Keratinocyte (primary cell): Measurements from ENCODE around the gene TTC31. TPM values are rescaled to one million over a fixed set of nuclear protein-coding genes. Genes with fewer than 3 reads are reported as not detected.

Source experiments
- DNase-seq: peaks from one replicate; pipeline ENCODE4 v3.0.0-alpha.2; 2011; ENCODE audit warnings: low read depth, missing footprints, low spot score
- FAIRE-seq: peaks from 2 replicates; lab custom pipeline; 2011; peaks lifted over from hg19 to GRCh38; lab: Jason Lieb, UNC
- H2AFZ ChIP-seq: 2 replicates; pipeline ENCODE4 v1.6.0; 2012; ENCODE audit warnings: low read length, control low read depth, inconsistent platforms; ENCODE audit not compliant: control insufficient read depth
- H3K27ac ChIP-seq: 2 replicates; pipeline ENCODE4 v1.5.1; 2011; ENCODE audit warnings: low read length; ENCODE audit not compliant: control insufficient read depth, insufficient read depth
- H3K27me3 ChIP-seq: 3 replicates; pipeline ENCODE4 v1.6.0; 2011; ENCODE audit warnings: low read length; ENCODE audit not compliant: control insufficient read depth, insufficient read depth; ENCODE audit errors: extremely low read depth
- H3K36me3 ChIP-seq, 2 experiments: 2 replicates in 1 of 2; 3 replicates in 1 of 2; pipeline ENCODE4 v1.5.1; 2011; ENCODE audit warnings: low read length in 2 of 2, mild to moderate bottlenecking in 1 of 2; ENCODE audit not compliant: control insufficient read depth in 2 of 2, insufficient read depth in 2 of 2; ENCODE audit errors: extremely low read depth in 1 of 2
- H3K4me1 ChIP-seq: 3 replicates; pipeline ENCODE4 v1.5.1; 2011; ENCODE audit warnings: low read length; ENCODE audit not compliant: control insufficient read depth, insufficient read depth; ENCODE audit errors: extremely low read depth
- H3K4me2 ChIP-seq: 3 replicates; pipeline ENCODE4 v1.6.0; 2011; ENCODE audit warnings: low read depth, low read length; ENCODE audit not compliant: control insufficient read depth, insufficient read depth; ENCODE audit errors: extremely low read depth
- H3K4me3 ChIP-seq, 3 experiments: fragments of 200-600 bp in 1 of 3; sonication (generic) in 1 of 3; 2 replicates in 2 of 3; 3 replicates in 1 of 3; pipeline ENCODE4 v1.5.1; 2011 to 2016; ENCODE audit warnings: low read length in 3 of 3, mild to moderate bottlenecking in 3 of 3, control low read depth in 2 of 3, inconsistent platforms in 1 of 3, low read depth in 1 of 3, mixed read lengths in 1 of 3, mixed run types in 1 of 3, moderate library complexity in 1 of 3; ENCODE audit not compliant: control insufficient read depth in 2 of 3, insufficient read depth in 2 of 3; ENCODE audit errors: extremely low read depth in 1 of 3
- H3K79me2 ChIP-seq: 2 replicates; pipeline ENCODE4 v1.6.0; 2012; ENCODE audit warnings: low read length; ENCODE audit not compliant: control insufficient read depth, insufficient read depth
- H3K9ac ChIP-seq: 3 replicates; pipeline ENCODE4 v1.6.0; 2011; ENCODE audit warnings: low read length; ENCODE audit not compliant: control insufficient read depth, insufficient read depth; ENCODE audit errors: extremely low read depth
- H3K9me1 ChIP-seq: 3 replicates; pipeline ENCODE4 v1.6.0; 2011; ENCODE audit warnings: low read length; ENCODE audit not compliant: control insufficient read depth, insufficient read depth; ENCODE audit errors: extremely low read depth
- H3K9me3 ChIP-seq: 2 replicates; pipeline ENCODE4 v1.5.1; 2012; ENCODE audit warnings: low read depth, low read length; ENCODE audit not compliant: control insufficient read depth
- H4K20me1 ChIP-seq: 3 replicates; pipeline ENCODE4 v1.6.0; 2011; ENCODE audit warnings: low read length; ENCODE audit not compliant: control insufficient read depth, insufficient read depth; ENCODE audit errors: extremely low read depth
- EZH2 ChIP-seq: IDR thresholded peaks from one replicate; pipeline ENCODE4 v1.6.1; 2012; ENCODE audit warnings: inconsistent platforms, mild to moderate bottlenecking, low read length, moderate library complexity
- dilution Hi-C: fragments of 300-500 bp; cut with MboI; formaldehyde crosslinking; loops from one replicate; pipeline ENCODE4 v1.7.0; 2020; ENCODE audit warnings: low sequenced_read_pairs; ENCODE audit not compliant: extremely low pct_ligation_motif_present
- polyA plus RNA-seq, 5 experiments: library from polyadenylated mRNA; depleted of rRNA in 3 of 5; stranded (reverse) in 3 of 5; stranded (forward) in 1 of 5; unstranded in 1 of 5; fragments of >200 nt; gene quantifications; 1 replicate in 1 of 5; 2 replicates in 3 of 5; 3 replicates in 1 of 5; pipeline versions ENCODE4 v1.2.1 to v1.2.3, GENCODE V29; 2011 to 2012; ENCODE audit warnings: missing spikeins in 2 of 5, low read depth in 1 of 5, low replicate concordance in 1 of 5
- TF ChIP-seq, protein P1 (sequence below), 3 experiments: IDR thresholded peaks in 1 of 3; conservative IDR thresholded peaks in 1 of 3; optimal IDR thresholded peaks in 1 of 3; 2 replicates in 2 of 3; 3 replicates in 1 of 3; pipeline versions ENCODE3 to v1.5.1; 2011; ENCODE audit warnings: low read length in 3 of 3, mild to moderate bottlenecking in 3 of 3, moderate library complexity in 2 of 3, control low read depth in 1 of 3, inconsistent platforms in 1 of 3; ENCODE audit not compliant: insufficient read depth in 2 of 3; ENCODE audit errors: extremely low read depth in 1 of 3

The TTC31 gene
- polyA plus RNA-seq, 1 donor (not counting 4 experiments of a cell fraction or from before 2014, with no cell fraction given): 16.8 TPM

DNA sequence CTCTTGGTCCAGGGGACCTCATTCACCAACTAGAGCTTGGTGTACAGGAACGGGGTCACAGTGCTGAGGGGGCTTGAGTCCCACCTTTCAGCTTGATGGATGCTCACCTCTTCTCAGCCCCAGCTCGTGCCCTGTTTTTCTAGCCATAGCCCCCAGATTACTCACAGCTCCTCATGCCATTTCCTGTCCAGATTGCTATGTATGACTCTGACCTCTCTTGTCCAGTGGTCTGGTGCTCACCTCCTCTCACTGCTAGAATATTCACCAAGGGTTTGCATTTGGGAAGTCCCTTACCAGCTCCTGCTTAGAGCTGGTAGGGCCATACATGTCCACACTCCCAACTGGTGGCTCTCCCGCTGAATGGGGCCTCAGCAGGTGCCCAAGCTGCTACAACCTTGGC, 10.7 kb downstream of the TTC31 start:
- dilution Hi-C loops: no loop called here
- H3K9me1 ChIP-seq: no peaks in the 10 kb centered on the region
- H3K4me2 ChIP-seq: no peak overlapping the region
- no peak overlapping the region for H3K27ac ChIP-seq
- no peak overlapping the region for H3K9ac ChIP-seq
- H2AFZ ChIP-seq: no peak overlapping the region
- no peaks in the 10 kb centered on the region for H4K20me1 ChIP-seq
- H3K36me3 ChIP-seq: peaks cover 32 to 38% of the 10 kb centered on the region in 2 experiments
- no peak for DNase-seq
- H3K27me3 ChIP-seq: peaks cover 12% of the 10 kb centered on the region
- H3K79me2 ChIP-seq: peaks cover 4% of the 10 kb centered on the region
- H3K9me3 ChIP-seq: no peaks in the 10 kb centered on the region
- H3K4me3 ChIP-seq: no peak overlapping the region
- H3K4me1 ChIP-seq: peaks cover 13% of the 10 kb centered on the region
- TF ChIP-seq, protein P1, sequence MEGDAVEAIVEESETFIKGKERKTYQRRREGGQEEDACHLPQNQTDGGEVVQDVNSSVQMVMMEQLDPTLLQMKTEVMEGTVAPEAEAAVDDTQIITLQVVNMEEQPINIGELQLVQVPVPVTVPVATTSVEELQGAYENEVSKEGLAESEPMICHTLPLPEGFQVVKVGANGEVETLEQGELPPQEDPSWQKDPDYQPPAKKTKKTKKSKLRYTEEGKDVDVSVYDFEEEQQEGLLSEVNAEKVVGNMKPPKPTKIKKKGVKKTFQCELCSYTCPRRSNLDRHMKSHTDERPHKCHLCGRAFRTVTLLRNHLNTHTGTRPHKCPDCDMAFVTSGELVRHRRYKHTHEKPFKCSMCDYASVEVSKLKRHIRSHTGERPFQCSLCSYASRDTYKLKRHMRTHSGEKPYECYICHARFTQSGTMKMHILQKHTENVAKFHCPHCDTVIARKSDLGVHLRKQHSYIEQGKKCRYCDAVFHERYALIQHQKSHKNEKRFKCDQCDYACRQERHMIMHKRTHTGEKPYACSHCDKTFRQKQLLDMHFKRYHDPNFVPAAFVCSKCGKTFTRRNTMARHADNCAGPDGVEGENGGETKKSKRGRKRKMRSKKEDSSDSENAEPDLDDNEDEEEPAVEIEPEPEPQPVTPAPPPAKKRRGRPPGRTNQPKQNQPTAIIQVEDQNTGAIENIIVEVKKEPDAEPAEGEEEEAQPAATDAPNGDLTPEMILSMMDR (optimal IDR thresholded peaks at IDR 0.05 in 1 of 3, IDR thresholded peaks at IDR 0.05 in 1 of 3, conservative IDR thresholded peaks at IDR 0.05 in 1 of 3; ENCODE audit: extremely low read depth in 1 of 3, insufficient read depth in 2 of 3, low read length in 3 of 3): no peak
- no peak for TF ChIP-seq EZH2
- no peak for FAIRE-seq

DNA sequence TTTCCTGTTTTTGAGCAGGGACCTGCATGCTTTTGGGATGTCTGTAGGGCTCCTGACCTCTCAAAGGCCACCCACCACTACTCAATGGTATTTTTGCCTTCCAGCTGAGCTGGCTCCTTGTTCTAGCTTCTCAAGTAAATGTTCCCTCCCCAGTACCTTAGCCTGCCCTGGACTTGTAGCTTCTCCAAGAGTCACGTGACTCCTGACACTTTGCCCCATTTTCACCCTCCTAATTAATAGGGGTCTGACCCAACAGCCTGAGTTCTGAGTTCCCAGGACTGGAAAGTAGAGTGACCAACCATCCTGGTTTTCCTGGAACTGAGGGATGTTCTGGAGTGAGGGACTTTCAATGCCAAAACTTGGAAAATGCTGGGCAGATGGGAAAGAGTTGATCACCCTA, 12.6 kb downstream of the TTC31 start:
- dilution Hi-C loops: no loop called here
- Histone ChIP-seq H3K4me3 (no peak overlapping the region), H3K36me3 (peaks cover 28 to 33% of the 10 kb centered on the region in 2 experiments), H3K79me2 (no peaks in the 10 kb centered on the region), H3K27ac (no peak overlapping the region), H4K20me1 (no peaks in the 10 kb centered on the region), H3K9me1 (no peaks in the 10 kb centered on the region), H2AFZ (no peak overlapping the region), H3K27me3 (peaks cover 29% of the 10 kb centered on the region), H3K9ac (no peak overlapping the region), H3K4me2 (no peak overlapping the region), H3K9me3 (no peaks in the 10 kb centered on the region), H3K4me1 (peaks cover 18% of the 10 kb centered on the region)
- TF ChIP-seq, protein P1 (optimal IDR thresholded peaks at IDR 0.05 in 1 of 3, IDR thresholded peaks at IDR 0.05 in 1 of 3, conservative IDR thresholded peaks at IDR 0.05 in 1 of 3; ENCODE audit: extremely low read depth in 1 of 3, insufficient read depth in 2 of 3, low read length in 3 of 3): no peak
- TF ChIP-seq EZH2: no peak
- FAIRE-seq (no peak), DNase-seq (no peak)
